ENCODE measurements around the gene GLI2. TPM values are rescaled to one million over a fixed set of nuclear protein-coding genes. Genes with fewer than 3 reads are reported as not detected.

The GLI2 gene
- total RNA-seq, 1 experiment from 2014 or later: 4.0 TPM

DNA sequence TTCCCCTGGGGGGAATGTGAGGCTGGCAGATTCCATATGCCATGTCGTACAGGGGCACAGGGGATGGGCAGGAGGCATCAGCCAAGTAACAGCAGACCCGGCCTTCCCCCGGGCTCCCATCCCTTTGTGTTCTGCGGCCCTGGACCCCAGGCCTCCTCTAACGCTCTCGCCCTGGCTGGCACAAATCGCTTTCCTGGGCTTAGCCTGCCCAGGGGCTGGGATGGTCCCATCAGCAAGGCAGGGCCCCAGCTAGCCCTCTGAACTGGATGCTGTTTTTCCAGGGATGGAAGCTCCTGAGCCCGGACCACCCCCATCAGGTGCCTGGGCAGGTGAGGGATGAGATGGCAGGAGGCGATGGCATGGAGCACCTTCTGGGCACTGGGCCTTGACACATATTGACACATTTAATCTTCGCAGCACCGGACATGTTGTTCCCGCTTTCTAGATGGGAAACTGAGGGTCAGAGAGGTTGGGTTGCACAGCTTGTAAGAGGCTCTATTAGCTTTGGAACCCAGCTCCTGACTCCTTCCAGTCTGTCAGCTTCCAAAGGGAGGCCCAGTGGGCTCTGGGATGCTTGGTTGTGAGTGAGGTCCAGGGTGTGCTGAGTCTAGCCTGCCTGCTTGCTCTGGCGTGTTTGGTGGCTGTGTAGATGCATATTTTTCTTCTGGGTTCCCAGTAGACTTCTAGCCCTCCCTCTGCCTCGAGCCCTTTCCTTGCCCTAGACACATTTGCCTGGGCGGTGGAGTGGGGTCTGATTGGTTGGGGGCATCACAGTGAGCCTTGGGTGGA, 40.3 kb downstream of the GLI2 start:
- Histone ChIP-seq H3K36me3 (ENCODE audit: low read depth, low read length) (no peaks in the 10 kb centered on the region), H3K27me3 (ENCODE audit: low read length) (no peaks in the 10 kb centered on the region), H2AFZ (ENCODE audit: low read length) (no peak overlapping the region), H3K4me2 (ENCODE audit: low read length) (no peak overlapping the region), H3K4me3 (ENCODE audit: low read length) (no peak overlapping the region), H3K4me1 (ENCODE audit: insufficient read depth, low read length) (peaks cover 27% of the 10 kb centered on the region), H3F3A (ENCODE audit: low read length, unreplicated experiment) (no peaks in the 10 kb centered on the region), H3K9me3 (ENCODE audit: low read length) (no peaks in the 10 kb centered on the region), H3K27ac (ENCODE audit: low read length) (no peak overlapping the region), H4K20me1 (ENCODE audit: low read length) (no peaks in the 10 kb centered on the region), H3K9me2 (replicated peaks; ENCODE audit: low read length) (no peaks in the 10 kb centered on the region), H3K9ac (ENCODE audit: low read length) (no peak overlapping the region), H3K79me2 (ENCODE audit: low read length) (no peaks in the 10 kb centered on the region)
- ChIA-PET POLR2A (ENCODE audit: unreplicated experiment) (no interaction called here), CTCF (no interaction called here)
- TF ChIP-seq EZH2 (IDR thresholded peaks at IDR 0.05; ENCODE audit: low read length, unreplicated experiment) (no peak), EZH2phosphoT487 (IDR thresholded peaks at IDR 0.05; ENCODE audit: borderline replicate concordance, low read length) (no peak)
- TF ChIP-seq, protein P1, sequence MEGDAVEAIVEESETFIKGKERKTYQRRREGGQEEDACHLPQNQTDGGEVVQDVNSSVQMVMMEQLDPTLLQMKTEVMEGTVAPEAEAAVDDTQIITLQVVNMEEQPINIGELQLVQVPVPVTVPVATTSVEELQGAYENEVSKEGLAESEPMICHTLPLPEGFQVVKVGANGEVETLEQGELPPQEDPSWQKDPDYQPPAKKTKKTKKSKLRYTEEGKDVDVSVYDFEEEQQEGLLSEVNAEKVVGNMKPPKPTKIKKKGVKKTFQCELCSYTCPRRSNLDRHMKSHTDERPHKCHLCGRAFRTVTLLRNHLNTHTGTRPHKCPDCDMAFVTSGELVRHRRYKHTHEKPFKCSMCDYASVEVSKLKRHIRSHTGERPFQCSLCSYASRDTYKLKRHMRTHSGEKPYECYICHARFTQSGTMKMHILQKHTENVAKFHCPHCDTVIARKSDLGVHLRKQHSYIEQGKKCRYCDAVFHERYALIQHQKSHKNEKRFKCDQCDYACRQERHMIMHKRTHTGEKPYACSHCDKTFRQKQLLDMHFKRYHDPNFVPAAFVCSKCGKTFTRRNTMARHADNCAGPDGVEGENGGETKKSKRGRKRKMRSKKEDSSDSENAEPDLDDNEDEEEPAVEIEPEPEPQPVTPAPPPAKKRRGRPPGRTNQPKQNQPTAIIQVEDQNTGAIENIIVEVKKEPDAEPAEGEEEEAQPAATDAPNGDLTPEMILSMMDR (conservative IDR thresholded peaks at IDR 0.05; ENCODE audit: low read depth, low read length): no peak
- intact Hi-C loops (cut with micrococcal nuclease): no loop called here
- ATAC-seq (no peak), DNase-seq (no peak)
- no TSS peak for BruUV-seq (replicated peaks)

- Histone ChIP-seq H3K79me2 (ENCODE audit: low read length) (no peaks in the 10 kb centered on the region), H3K4me1 (ENCODE audit: insufficient read depth, low read length) (peaks cover 20% of the 10 kb centered on the region)
These were observed 41.0 kb downstream of the GLI2 start for GRCh38 chr2:120776649-120777048.

More at GRCh38 chr2:120776649-120777048, 41.0 kb downstream of the GLI2 start:
- no peak for ATAC-seq
- ChIA-PET POLR2A (ENCODE audit: unreplicated experiment) (no interaction called here), CTCF (no interaction called here)
- no peaks in the 10 kb centered on the region for H4K20me1 ChIP-seq (ENCODE audit: low read length)
- TF ChIP-seq EZH2phosphoT487 (IDR thresholded peaks at IDR 0.05; ENCODE audit: borderline replicate concordance, low read length): no peak
- TF ChIP-seq, protein P1 (conservative IDR thresholded peaks at IDR 0.05; ENCODE audit: low read depth, low read length): no peak
- TF ChIP-seq EZH2 (IDR thresholded peaks at IDR 0.05; ENCODE audit: low read length, unreplicated experiment): no peak
- H3K9me2 ChIP-seq (replicated peaks; ENCODE audit: low read length): no peaks in the 10 kb centered on the region
- no peak overlapping the region for H3K4me3 ChIP-seq (ENCODE audit: low read length)
- no peak overlapping the region for H2AFZ ChIP-seq (ENCODE audit: low read length)
- no peaks in the 10 kb centered on the region for H3K27me3 ChIP-seq (ENCODE audit: low read length)
- no peaks in the 10 kb centered on the region for H3K36me3 ChIP-seq (ENCODE audit: low read depth, low read length)
- intact Hi-C loops (cut with micrococcal nuclease): no loop called here
- no TSS peak for BruUV-seq (replicated peaks)
- no peak overlapping the region for H3K27ac ChIP-seq (ENCODE audit: low read length)
- H3K9ac ChIP-seq (ENCODE audit: low read length): no peak overlapping the region
- H3K9me3 ChIP-seq (ENCODE audit: low read length): no peaks in the 10 kb centered on the region
- no peak overlapping the region for H3K4me2 ChIP-seq (ENCODE audit: low read length)
- no peak for DNase-seq
- H3F3A ChIP-seq (ENCODE audit: low read length, unreplicated experiment): no peaks in the 10 kb centered on the region

Data from PC-3 (cell line).